Fibroblast of pulmonary artery (primary cell): ENCODE measurements around the gene SEMA7A.

Experiments
- DNase-seq: peaks from one replicate; pipeline ENCODE4 v3.0.0-alpha.2; 2010; ENCODE audit warnings: low read depth
- H3K4me3 ChIP-seq: replicated peaks from 2 replicates; pipeline ENCODE4 v1.5.1; 2011; ENCODE audit warnings: low read depth, mild to moderate bottlenecking, control low read depth, low read length, moderate library complexity
- CTCF ChIP-seq: IDR thresholded peaks from 2 replicates; pipeline ENCODE4 v1.5.1; 2011; ENCODE audit warnings: mild to moderate bottlenecking, control low read depth, low read length, inconsistent platforms; ENCODE audit errors: missing control alignments

The SEMA7A gene

GRCh38 chr15:74428442-74428787 is 5.3 kb downstream of the SEMA7A start:
- no peak overlapping the region for H3K4me3 ChIP-seq
- TF ChIP-seq CTCF = no peak
- no peak for DNase-seq

- DNase-seq = no peak
- no peak for TF ChIP-seq CTCF
- H3K4me3 ChIP-seq = no peak overlapping the region
Observed at GRCh38 chr15:74427607-74428441, 5.9 kb downstream of the SEMA7A start.

GRCh38 chr15:74426404-74427281 is 7.1 kb downstream of the SEMA7A start:
- H3K4me3 ChIP-seq = no peak overlapping the region
- no peak for DNase-seq
- TF ChIP-seq CTCF = no peak

GRCh38 chr15:74425630-74426029 is 8.1 kb downstream of the SEMA7A start:
- no peak overlapping the region for H3K4me3 ChIP-seq
- no peak for TF ChIP-seq CTCF
- no peak for DNase-seq

GRCh38 chr15:74424901-74425528 is 8.7 kb downstream of the SEMA7A start:
- no peak overlapping the region for H3K4me3 ChIP-seq
- DNase-seq = no peak
- TF ChIP-seq CTCF = no peak

GRCh38 chr15:74423431-74424257 is 10.1 kb downstream of the SEMA7A start:
- no peak overlapping the region for H3K4me3 ChIP-seq
- no peak for TF ChIP-seq CTCF
- DNase-seq = no peak
